Calu3 (cell line): ENCODE measurements around the gene FANCD2OS. TPM values are rescaled to one million over a fixed set of nuclear protein-coding genes. Genes with fewer than 3 reads are reported as not detected.
"Not testable (repeated sequence)": the region's sequence is repeated elsewhere in the genome, so short reads cannot be mapped to it uniquely, and the experiment has no call there.

Source experiments
- BruUV-seq: library from RNA; stranded (reverse); fragments of 400-500 nt; replicated peaks from 2 replicates; lab custom pipeline; 2021; lab: Mats Ljungman, UMichigan
- CTCF ChIA-PET: fragments of 300-600 bp; sonication (Branson Sonifier 250); formaldehyde crosslinking; loops from one replicate; lab custom pipeline; 2022; ENCODE audit warnings: antibody characterized with exemption; lab: Charles Lee
- DNase-seq: peaks from one replicate; pipeline ENCODE4 v3.0.0; 2022
- H3K27ac Mint-ChIP-seq: one replicate; pipeline ENCODE4 v1.8.0; 2022; ENCODE audit warnings: mixed read lengths; ENCODE audit not compliant: unreplicated experiment
- H3K27me3 Mint-ChIP-seq: one replicate; pipeline ENCODE4 v1.8.0; 2022; ENCODE audit warnings: mixed read lengths; ENCODE audit not compliant: unreplicated experiment
- H3K36me3 Mint-ChIP-seq: one replicate; pipeline ENCODE4 v1.8.0; 2022; ENCODE audit warnings: mild to moderate bottlenecking, moderate library complexity, mixed read lengths; ENCODE audit not compliant: insufficient read depth, unreplicated experiment
- H3K4me1 Mint-ChIP-seq: one replicate; pipeline ENCODE4 v1.8.0; 2022; ENCODE audit warnings: mild to moderate bottlenecking, low read depth, mixed read lengths; ENCODE audit not compliant: unreplicated experiment
- H3K4me3 Mint-ChIP-seq: one replicate; pipeline ENCODE4 v1.8.0; 2022; ENCODE audit warnings: mild to moderate bottlenecking, low read depth, moderate library complexity, mixed read lengths; ENCODE audit not compliant: unreplicated experiment
- H3K9me3 Mint-ChIP-seq: one replicate; pipeline ENCODE4 v1.8.0; 2022; ENCODE audit warnings: low read depth, mixed read lengths; ENCODE audit not compliant: unreplicated experiment
- CTCF ChIP-seq: fragments of 200-600 bp; IDR thresholded peaks from one replicate; pipeline ENCODE4 v1.8.0; 2022; ENCODE audit warnings: antibody characterized with exemption; ENCODE audit not compliant: unreplicated experiment
- intact Hi-C: fragments of 100-400 bp; cut with micrococcal nuclease; formaldehyde crosslinking; loops from one replicate; pipeline ENCODE4 v1.10.0; 2022; ENCODE audit not compliant: unreplicated experiment
- total RNA-seq: library from RNA; stranded (reverse); gene quantifications from 2 replicates; pipeline ENCODE4 v1.2.3, GENCODE V29; 2022

The FANCD2OS gene
- total RNA-seq, 1 experiment from 2014 or later: not detected

DNA sequence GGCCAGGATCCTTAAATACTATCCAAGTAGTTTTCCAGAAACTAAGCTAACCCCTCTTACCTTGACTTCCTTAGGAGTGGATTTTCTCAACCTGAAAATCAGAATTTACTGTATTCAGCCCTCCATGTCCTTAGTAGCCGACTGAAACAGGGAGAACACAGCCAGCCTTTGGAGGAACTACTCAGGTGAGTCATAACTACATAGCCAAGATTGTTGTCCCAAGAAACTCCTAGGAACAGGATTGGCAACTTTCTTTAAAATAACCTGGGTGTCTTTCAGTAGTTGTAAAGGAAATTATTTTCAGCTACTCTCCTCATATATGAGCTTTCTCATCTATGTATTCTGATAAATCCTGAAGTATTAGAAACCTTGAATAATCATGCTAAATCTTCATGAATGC, 22.3 kb downstream of the FANCD2OS start:
- intact Hi-C loops: no loop called here
- no TSS peak for BruUV-seq
- H3K4me3 Mint-ChIP-seq: peak overlapping the region; percentile 28
- H3K27ac Mint-ChIP-seq: peak overlapping the region; percentile 64
- DNase-seq: peak; percentile 24
- no peak for TF ChIP-seq CTCF
- no peaks in the 10 kb centered on the region for H3K9me3 Mint-ChIP-seq
- peaks cover 18% of the 10 kb centered on the region for H3K36me3 Mint-ChIP-seq
- CTCF ChIA-PET: interaction anchor here (1.2 kb wide), 1 partner anchor 28 kb away, joined by 5 read pairs; no protein-coding TSS in a partner anchor
- H3K27me3 Mint-ChIP-seq: no peaks in the 10 kb centered on the region
- peaks cover 27% of the 10 kb centered on the region for H3K4me1 Mint-ChIP-seq

DNA sequence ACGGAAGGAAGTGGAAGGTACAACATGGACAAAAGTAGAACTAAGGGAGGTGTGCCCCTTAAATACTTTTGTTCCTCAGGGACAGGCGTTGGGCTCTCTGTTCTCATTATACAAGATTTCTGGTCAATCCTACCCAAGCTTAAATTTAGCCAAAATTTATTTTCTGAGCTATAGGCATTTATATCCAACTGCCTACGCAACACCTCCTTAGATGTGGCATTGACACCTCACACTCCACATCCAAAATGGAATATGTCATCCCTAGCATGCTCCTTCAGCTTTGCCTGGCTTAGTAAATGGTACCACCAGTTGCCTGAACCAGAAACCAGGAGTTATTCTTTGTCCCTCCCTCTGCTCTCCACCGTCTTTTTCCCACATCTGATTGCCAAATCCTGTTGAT, 26.2 kb downstream of the FANCD2OS start:
- BruUV-seq: no TSS peak
- Mint-ChIP-seq H3K27me3 (no peaks in the 10 kb centered on the region), H3K4me1 (peaks cover 18% of the 10 kb centered on the region), H3K9me3 (no peaks in the 10 kb centered on the region), H3K27ac (peak overlapping the region; percentile 20), H3K4me3 (no peak overlapping the region), H3K36me3 (peaks cover 18% of the 10 kb centered on the region)
- DNase-seq: no peak
- TF ChIP-seq CTCF: no peak
- intact Hi-C loops: no loop called here
- CTCF ChIA-PET: interaction anchor here (0.6 kb wide), 1 partner anchor 102 kb away, joined by 3 read pairs; no protein-coding TSS in a partner anchor

DNA sequence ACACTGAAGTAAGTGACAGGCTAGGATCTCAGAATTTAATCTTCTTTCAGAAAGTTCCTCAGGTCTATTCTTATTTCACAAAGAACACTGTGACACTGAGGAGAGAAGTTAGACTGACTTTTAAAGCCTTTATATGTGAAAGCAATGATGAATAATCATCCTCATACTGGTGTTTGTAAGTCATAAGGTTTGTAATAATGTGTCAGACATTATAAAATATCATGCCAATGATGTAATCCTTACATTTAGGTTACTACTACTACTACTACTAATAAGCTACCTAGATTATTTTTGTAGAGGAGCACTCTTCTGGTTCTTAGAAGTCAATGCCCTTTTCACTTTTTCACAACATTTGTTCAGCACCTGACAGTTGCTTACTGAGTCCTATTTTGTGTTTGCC, 33.4 kb downstream of the FANCD2OS start:
- intact Hi-C loops: no loop called here
- H3K4me1 Mint-ChIP-seq: no peaks in the 10 kb centered on the region
- H3K9me3 Mint-ChIP-seq: no peaks in the 10 kb centered on the region
- H3K4me3 Mint-ChIP-seq: no peak overlapping the region
- no peaks in the 10 kb centered on the region for H3K27me3 Mint-ChIP-seq
- no peak for DNase-seq
- H3K36me3 Mint-ChIP-seq: no peaks in the 10 kb centered on the region
- H3K27ac Mint-ChIP-seq: no peak overlapping the region
- CTCF ChIA-PET: no interaction called here
- no peak for TF ChIP-seq CTCF
- BruUV-seq: no TSS peak

DNA sequence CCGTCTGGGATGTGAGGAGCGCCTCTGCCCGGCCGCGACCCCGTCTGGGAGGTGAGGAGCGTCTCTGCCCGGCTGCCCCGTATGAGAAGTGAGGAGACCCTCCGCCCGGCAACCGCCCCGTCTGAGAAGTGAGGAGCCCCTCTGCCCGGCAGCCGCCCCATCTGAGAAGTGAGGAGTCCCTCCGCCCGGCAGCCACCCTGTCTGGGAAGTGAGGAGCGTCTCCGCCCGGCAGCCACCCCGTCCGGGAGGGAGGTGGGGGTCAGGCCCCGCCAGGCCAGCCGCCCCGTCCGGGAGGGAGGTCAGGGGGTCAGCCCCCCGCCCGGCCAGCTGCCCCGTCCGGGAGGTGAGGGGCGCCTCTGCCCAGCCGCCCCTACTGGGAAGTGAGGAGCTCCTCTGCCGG, 38.0 kb downstream of the FANCD2OS start:
- CTCF ChIA-PET, H3K27me3 Mint-ChIP-seq, DNase-seq: not testable (repeated sequence)

GRCh38 chr3:10055097-10055496, 53.0 kb downstream of the FANCD2OS start:
- no peak for TF ChIP-seq CTCF
- Mint-ChIP-seq H3K4me1 (no peaks in the 10 kb centered on the region), H3K9me3 (no peaks in the 10 kb centered on the region), H3K27ac (no peak overlapping the region), H3K36me3 (peaks cover 8% of the 10 kb centered on the region), H3K4me3 (no peak overlapping the region), H3K27me3 (no peaks in the 10 kb centered on the region)
- CTCF ChIA-PET: no interaction called here
- no TSS peak for BruUV-seq
- intact Hi-C loops: no loop called here
- DNase-seq: no peak

More for the DNA sequence above, 38.0 kb downstream of the FANCD2OS start:
- H3K9me3 Mint-ChIP-seq, BruUV-seq, H3K27ac Mint-ChIP-seq, H3K4me1 Mint-ChIP-seq, intact Hi-C loops, H3K4me3 Mint-ChIP-seq: not testable (repeated sequence)
- peaks cover 15% of the 10 kb centered on the region for H3K36me3 Mint-ChIP-seq
